ENCODE measurements around the gene PRKD1.
A peak's percentile ranks its signal among the peaks of the same experiment; 100 is the strongest.

Gene PRKD1

DNA sequence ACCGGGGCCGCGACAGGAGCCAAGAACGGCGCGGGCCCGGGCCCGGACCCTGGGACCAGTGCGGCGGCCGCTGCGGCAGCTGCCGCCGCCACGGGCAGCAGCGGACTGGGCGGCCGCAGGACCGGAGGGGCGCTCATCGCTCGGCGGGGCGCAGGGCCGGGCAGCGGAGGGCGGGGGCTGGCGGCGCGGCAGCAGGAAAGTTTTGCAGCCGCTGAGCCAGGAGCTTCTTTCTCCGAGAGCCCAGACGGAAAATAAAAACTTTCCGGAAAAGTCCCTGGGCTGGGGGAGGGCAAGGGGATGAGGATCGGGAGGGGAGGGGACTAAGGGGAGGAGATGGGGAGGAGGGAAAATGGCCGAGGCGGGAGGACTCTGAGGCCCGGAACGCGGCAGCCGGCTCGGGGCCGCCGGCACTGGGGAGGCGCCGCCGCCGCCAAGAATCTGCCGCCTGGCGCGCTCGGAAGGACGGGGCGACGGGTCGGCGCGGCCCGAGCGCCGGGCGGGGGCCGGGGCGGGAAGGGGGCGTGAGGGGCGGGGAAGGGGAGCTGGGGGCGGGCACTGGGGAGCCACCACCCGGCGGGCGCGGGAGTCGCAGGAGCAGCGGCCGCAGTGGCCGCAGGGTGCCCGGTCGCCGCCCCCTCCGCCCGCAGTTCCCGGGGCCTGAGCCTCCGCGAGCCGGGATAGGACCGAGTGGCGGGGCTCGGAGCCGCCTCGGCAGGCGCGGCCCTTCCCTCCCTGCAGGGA lies at the start of gene PRKD1:
Gene PRKD1 (minus strand): TSS at position 472 of the 741 bp plus-strand sequence.
- DNase-seq (ENCODE audit: low spot score): peak; percentile 68

DNA sequence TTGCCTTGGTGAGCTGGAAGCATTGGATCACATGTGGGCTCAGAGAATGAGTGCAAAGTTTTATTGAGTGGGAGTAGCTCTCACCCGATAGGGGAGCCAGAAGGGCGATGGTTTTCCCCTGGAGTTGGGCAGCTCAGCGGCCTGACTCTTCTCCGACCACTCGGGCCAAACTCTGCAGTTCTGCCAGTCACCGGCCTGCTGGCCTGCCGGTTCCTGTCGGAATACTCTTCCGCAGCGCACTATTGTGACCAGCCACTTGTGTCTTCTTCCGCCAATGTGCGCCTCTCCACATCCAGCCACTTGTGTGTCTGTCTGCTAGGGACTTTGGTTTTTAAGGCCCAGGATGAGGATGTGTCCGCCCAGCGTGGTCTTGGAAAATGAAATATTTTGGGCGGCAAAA lies 43.5 kb upstream of the PRKD1 start:
- no peak for DNase-seq (ENCODE audit: low spot score)

DNA sequence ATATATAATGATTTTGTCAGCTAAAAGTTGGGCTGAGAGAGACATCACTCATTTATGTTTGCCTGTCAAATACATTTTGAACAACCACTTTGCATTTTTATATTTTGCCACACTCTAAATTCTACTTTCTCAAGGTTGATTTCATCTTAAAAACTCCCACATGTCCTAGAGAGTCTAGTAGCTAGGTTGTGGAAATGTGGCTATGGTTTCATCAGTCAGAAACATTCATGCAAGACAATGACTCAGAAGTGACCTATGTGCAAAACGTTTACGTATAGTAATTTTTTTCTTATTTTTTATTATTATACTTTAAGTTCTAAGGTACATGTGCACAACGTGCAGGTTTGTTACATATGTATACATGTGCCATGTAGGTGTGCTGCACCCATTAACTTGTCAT lies 27.4 kb upstream of the PRKD1 start:
- no peak for DNase-seq (ENCODE audit: low spot score)

GRCh38 chr14:29953501-29953900 lies 25.9 kb upstream of the PRKD1 start:
- DNase-seq (ENCODE audit: low spot score): no peak

GRCh38 chr14:29944091-29944490 lies 16.4 kb upstream of the PRKD1 start:
- DNase-seq (ENCODE audit: low spot score): no peak

DNA sequence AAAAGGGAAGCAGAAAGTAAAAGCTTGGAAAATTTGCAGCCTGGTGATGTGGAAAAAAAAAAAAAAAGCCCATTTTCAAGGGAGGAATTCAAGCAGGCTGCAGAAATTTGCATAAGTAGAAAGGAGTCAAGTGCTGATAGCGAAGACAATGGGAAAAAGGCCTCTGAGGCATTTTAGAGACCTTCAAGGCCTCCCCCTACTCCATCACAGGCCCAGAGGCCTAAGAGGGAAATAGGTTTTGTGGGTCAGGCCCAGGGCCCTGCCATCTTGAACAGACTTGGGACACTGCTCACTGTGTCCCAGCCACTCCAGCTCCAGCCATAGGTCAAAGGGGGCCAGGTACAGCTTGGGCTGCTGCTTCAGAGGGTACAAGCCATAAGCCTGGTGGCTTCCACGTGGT lies 13.8 kb upstream of the PRKD1 start:
- DNase-seq (ENCODE audit: low spot score): no peak

GRCh38 chr14:29940482-29940881 lies 12.8 kb upstream of the PRKD1 start:
- DNase-seq (ENCODE audit: low spot score): no peak

GRCh38 chr14:29937116-29937515 lies 9.5 kb upstream of the PRKD1 start:
- peak; percentile 63 for DNase-seq (ENCODE audit: low spot score)

GRCh38 chr14:29930283-29930682 lies 2.6 kb upstream of the PRKD1 start:
- DNase-seq (ENCODE audit: low spot score): peak; percentile 25

DNA sequence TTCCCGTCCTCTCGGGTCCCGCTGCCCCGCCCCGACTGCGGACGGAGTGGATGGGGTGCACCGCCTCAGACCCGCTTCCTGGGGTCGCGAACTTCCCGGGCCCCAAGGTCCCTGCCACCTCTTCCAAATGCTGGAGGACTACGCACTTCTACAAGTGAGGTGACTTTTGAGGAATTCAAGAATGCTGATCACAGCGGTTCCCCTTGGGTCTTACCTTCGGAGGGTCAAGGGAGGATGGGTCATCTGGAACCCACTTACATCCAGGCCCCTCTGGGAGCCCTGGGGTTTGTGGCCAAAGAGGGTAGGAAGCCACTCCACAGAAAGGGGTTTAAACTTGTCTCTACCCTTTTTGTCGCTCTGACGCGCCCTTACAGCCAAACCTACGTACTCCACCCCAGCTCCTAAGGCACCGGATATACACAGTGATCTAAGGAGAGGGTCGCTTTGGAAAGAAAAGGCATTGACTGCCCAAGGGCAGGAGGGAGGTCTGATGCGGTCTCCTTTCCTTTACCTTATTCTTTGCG lies 532 bp upstream of the PRKD1 start:
- DNase-seq (ENCODE audit: low spot score): no peak

- DNase-seq (ENCODE audit: low spot score): peak; percentile 69
These were observed 809 bp downstream of the PRKD1 start for GRCh38 chr14:29926701-29927375.

DNA sequence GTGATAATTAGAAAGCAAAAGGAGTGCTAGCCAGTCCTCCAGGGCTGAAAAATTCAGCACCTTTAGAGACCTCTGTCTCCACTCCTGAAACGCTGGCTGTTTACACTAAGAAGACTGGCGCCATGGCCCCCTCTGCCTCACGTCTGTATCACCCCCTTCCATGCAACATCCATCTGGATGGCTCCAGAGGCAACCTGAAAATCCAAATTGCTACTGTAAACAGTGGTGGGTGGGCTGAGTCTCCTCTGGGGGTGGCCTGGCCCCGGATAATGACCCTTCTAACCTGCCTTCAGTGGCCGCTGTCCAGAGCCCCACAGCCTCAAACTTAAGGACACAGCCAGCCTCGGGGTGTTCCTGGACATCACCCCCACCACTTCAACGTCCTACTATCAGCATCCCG lies 1.4 kb downstream of the PRKD1 start:
- no peak for DNase-seq (ENCODE audit: low spot score)

DNA sequence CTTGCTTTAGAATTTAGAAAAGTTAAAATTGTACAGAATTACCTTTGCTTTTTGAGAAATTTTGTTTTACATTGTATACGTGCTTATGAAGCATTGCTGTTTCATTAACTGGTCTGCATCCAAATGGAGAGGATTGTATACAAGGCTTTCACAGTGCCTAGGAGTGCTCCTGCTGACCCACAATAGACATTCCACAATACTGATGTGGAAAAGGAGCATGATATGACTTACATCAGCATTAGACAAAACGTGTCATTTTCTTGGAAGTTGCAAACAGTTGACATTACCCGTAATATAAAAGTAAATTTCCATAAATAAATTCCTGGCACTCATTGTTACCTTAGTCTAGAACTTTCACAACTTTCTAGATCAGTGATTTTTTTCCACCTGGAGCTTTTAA lies 1.9 kb downstream of the PRKD1 start:
- DNase-seq (ENCODE audit: low spot score): peak; percentile 50

DNA sequence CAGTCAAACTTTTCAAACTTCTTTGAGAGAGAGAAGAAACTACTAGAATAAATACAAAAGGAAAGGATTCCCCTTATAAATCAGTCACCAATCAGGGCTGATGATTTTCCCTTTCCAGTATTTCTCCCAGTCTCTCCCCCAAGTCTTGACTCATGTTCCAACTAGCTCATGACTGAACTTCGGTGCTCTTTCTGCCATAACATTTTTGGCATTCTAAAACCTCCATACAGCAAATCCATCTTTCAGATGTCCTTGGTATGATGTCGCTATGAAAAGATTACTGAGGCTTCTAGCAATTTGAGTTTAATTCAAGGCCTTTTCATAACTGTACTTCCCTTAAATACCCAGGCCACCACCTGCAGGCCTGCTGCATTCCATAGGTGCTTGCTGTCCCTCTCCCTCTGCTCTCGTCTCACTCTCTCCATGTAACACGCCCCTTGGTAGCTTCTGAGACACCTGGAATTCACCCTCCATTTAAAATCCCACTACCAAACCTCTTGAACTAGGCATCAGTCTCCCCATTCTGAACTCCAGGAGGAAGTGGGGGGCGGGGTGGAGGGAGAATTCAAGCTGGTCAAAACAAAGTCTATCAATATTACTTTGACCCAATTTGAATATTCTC lies 2.4 kb downstream of the PRKD1 start:
- peak; percentile 88 for DNase-seq (ENCODE audit: low spot score)

- no peak for DNase-seq (ENCODE audit: low spot score)
These were observed 7.8 kb downstream of the PRKD1 start for GRCh38 chr14:29919845-29920244.

GRCh38 chr14:29918981-29919380 lies 8.7 kb downstream of the PRKD1 start:
- DNase-seq (ENCODE audit: low spot score): no peak

DNA sequence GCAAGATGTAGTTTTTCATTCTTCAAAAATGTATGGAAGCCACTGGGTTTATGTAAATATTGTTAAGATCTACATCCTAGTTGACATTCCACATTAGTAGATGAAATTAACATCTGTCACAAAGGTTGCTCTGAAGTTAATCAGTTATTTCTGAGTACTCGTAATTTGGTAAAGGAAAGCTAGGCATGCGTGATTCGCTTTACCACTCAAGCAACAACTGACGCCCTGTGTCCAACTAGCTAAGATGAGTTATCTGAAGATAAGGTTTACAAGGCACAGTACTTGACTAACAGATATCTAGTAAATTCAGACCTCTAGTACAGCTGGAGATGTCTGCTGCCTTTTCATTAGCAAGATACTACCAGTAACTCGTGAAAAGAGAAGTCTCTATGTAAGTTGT lies 14.1 kb downstream of the PRKD1 start:
- DNase-seq (ENCODE audit: low spot score): peak; percentile 65

GRCh38 chr14:29911810-29912209 lies 15.8 kb downstream of the PRKD1 start:
- peak; percentile 22 for DNase-seq (ENCODE audit: low spot score)

GRCh38 chr14:29908652-29909577 lies 18.7 kb downstream of the PRKD1 start:
- no peak for DNase-seq (ENCODE audit: low spot score)

GRCh38 chr14:29906256-29906870 lies 21.3 kb downstream of the PRKD1 start:
- DNase-seq (ENCODE audit: low spot score): peak; percentile 94

DNA sequence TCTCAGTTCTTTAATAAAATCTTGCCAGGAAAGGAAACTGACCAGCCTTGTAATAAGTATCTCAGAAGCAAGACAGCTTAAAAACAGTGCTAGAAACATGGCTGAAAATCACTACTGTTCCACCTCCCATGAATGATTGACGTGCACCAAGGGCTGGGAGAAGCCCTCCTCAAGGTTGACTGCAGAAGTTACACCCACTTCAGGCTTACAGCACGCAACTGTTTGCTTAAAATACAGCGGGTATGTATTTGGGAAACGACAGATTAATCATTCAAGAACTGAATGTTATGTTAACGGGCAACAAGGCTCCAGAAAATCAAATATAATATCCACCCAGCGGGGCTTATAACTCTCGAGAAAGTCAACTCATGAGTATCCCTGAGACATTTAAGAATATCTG lies 22.1 kb downstream of the PRKD1 start:
- DNase-seq (ENCODE audit: low spot score): peak; percentile 85
